GM21367 (cell line): ENCODE measurements around the gene SOBP.
"Not testable (repeated sequence)": the region's sequence is repeated elsewhere in the genome, so short reads cannot be mapped to it uniquely, and the experiment has no call there.

Experiments used
- ATAC-seq: cut with Tn5 transposase; IDR thresholded peaks from one replicate; pipeline ENCODE4 v1.9.1; 2021; ENCODE audit not compliant: unreplicated experiment

The SOBP gene

GRCh38 chr6:107488875-107489635 lies 862 bp upstream of the SOBP start:
- no peak for ATAC-seq

- ATAC-seq = no peak
These were observed 735 bp downstream of the SOBP start for GRCh38 chr6:107490566-107491137.

- ATAC-seq = no peak
These were observed 1.3 kb downstream of the SOBP start for GRCh38 chr6:107491138-107491609.

GRCh38 chr6:107491760-107492660 lies 2.1 kb downstream of the SOBP start:
- ATAC-seq = no peak

- no peak for ATAC-seq
These were observed 3.5 kb downstream of the SOBP start for GRCh38 chr6:107493158-107494057.

GRCh38 chr6:107495196-107495643 lies 5.3 kb downstream of the SOBP start:
- no peak for ATAC-seq

- ATAC-seq = no peak
These were observed 6.1 kb downstream of the SOBP start for GRCh38 chr6:107495971-107496370.

- no peak for ATAC-seq
These were observed 7.2 kb downstream of the SOBP start for GRCh38 chr6:107496892-107497684.

GRCh38 chr6:107504270-107505026 lies 14.5 kb downstream of the SOBP start:
- ATAC-seq = no peak

- ATAC-seq = no peak
These were observed 16.2 kb downstream of the SOBP start for GRCh38 chr6:107506145-107506544.

- ATAC-seq = no peak
These were observed 19.6 kb downstream of the SOBP start for GRCh38 chr6:107509506-107509905.

- no peak for ATAC-seq
These were observed 20.2 kb downstream of the SOBP start for GRCh38 chr6:107510108-107510507.

- ATAC-seq = no peak
These were observed 21.6 kb downstream of the SOBP start for GRCh38 chr6:107511511-107511993.

GRCh38 chr6:107513214-107513613 lies 23.3 kb downstream of the SOBP start:
- no peak for ATAC-seq

GRCh38 chr6:107515955-107516354 lies 26.0 kb downstream of the SOBP start:
- no peak for ATAC-seq

GRCh38 chr6:107517274-107517673 lies 27.4 kb downstream of the SOBP start:
- ATAC-seq = no peak

GRCh38 chr6:107519224-107519623 lies 29.3 kb downstream of the SOBP start:
- not testable (repeated sequence) for ATAC-seq

GRCh38 chr6:107520706-107521105 lies 30.8 kb downstream of the SOBP start:
- ATAC-seq = not testable (repeated sequence)
